Fibroblast of lung (primary cell): Measurements from ENCODE around the gene OGFOD2. TPM values are rescaled to one million over a fixed set of nuclear protein-coding genes. Genes with fewer than 3 reads are reported as not detected.

Experiments used
- DNase-seq, 2 donors: peaks; one replicate each; pipeline versions ENCODE4 v3.0.0 to v3.0.0-alpha.2; 2010; ENCODE audit warnings: low read depth in 2 of 2
- H2AFZ ChIP-seq: 2 replicates; pipeline ENCODE4 v1.5.1; 2012; ENCODE audit warnings: low read length, control low read depth, inconsistent platforms
- H3K27ac ChIP-seq: 2 replicates; pipeline ENCODE4 v1.5.1; 2011; ENCODE audit warnings: low read length, control low read depth; ENCODE audit not compliant: insufficient read depth
- H3K27me3 ChIP-seq: 2 replicates; pipeline ENCODE4 v1.5.1; 2011; ENCODE audit warnings: mild to moderate bottlenecking, low read length; ENCODE audit not compliant: control insufficient read depth, insufficient read depth
- H3K36me3 ChIP-seq: 2 replicates; pipeline ENCODE4 v1.5.1; 2011; ENCODE audit warnings: low read length; ENCODE audit not compliant: control insufficient read depth, insufficient read depth
- H3K4me1 ChIP-seq: 2 replicates; pipeline ENCODE4 v1.5.1; 2011; ENCODE audit warnings: low read length; ENCODE audit not compliant: control insufficient read depth, insufficient read depth; ENCODE audit errors: extremely low read depth
- H3K4me2 ChIP-seq: 2 replicates; pipeline ENCODE4 v1.5.1; 2011; ENCODE audit warnings: low read length, control low read depth; ENCODE audit not compliant: insufficient read depth; ENCODE audit errors: extremely low read depth
- H3K4me3 ChIP-seq, 4 experiments: fragments of 200-600 bp in 1 of 4; sonication (generic) in 1 of 4; replicated peaks in 1 of 4; 2 replicates each; pipeline ENCODE4 v1.5.1; 2011 to 2016; ENCODE audit warnings: low read length in 4 of 4, low read depth in 3 of 4, mild to moderate bottlenecking in 3 of 4, control low read depth in 2 of 4, inconsistent platforms in 1 of 4, mixed read lengths in 1 of 4; ENCODE audit not compliant: insufficient read depth in 1 of 4; ENCODE audit errors: control extremely low read depth in 1 of 4
- H3K79me2 ChIP-seq: 2 replicates; pipeline ENCODE4 v1.5.1; 2012; ENCODE audit warnings: mild to moderate bottlenecking, low read length, inconsistent platforms; ENCODE audit not compliant: control insufficient read depth, insufficient read depth
- H3K9ac ChIP-seq: 2 replicates; pipeline ENCODE4 v1.5.1; 2011; ENCODE audit warnings: mild to moderate bottlenecking, low read length, control low read depth; ENCODE audit not compliant: insufficient read depth
- H3K9me3 ChIP-seq: 2 replicates; pipeline ENCODE4 v1.5.1; 2012; ENCODE audit warnings: low read depth, low read length; ENCODE audit not compliant: control insufficient read depth, insufficient read depth
- H4K20me1 ChIP-seq: 2 replicates; pipeline ENCODE4 v1.5.1; 2011; ENCODE audit warnings: low read length; ENCODE audit not compliant: control insufficient read depth, insufficient read depth; ENCODE audit errors: extremely low read depth
- EZH2 ChIP-seq: IDR thresholded peaks from 2 replicates; pipeline ENCODE4 v1.5.1; 2012; ENCODE audit warnings: low read length, control low read depth, mild to moderate bottlenecking; ENCODE audit errors: missing control alignments
- polyA plus RNA-seq, 2 donors: library from polyadenylated mRNA; depleted of rRNA in 1 of 2; stranded (reverse) in 1 of 2; unstranded in 1 of 2; fragments of >200 nt; gene quantifications; 2 replicates each; pipeline ENCODE4 v1.2.1, GENCODE V29; 2011 to 2012; ENCODE audit warnings: missing spikeins in 1 of 2
- total RNA-seq: library from RNA; depleted of rRNA; stranded (reverse); fragments of >200 nt; gene quantifications from 2 replicates; pipeline ENCODE4 v1.2.1, GENCODE V29; 2014
- TF ChIP-seq, protein P1 (sequence below), 2 donors: IDR thresholded peaks in 1 of 2; conservative IDR thresholded peaks in 1 of 2; 1 replicate in 1 of 2; 2 replicates in 1 of 2; pipeline ENCODE4 v1.5.1; 2011 to 2012; ENCODE audit warnings: low read length in 2 of 2, control low read depth in 1 of 2, inconsistent platforms in 1 of 2, low read depth in 1 of 2, mild to moderate bottlenecking in 1 of 2

Gene OGFOD2
- total and polyA plus RNA-seq, 2 donors (not counting 1 experiment from before 2014, with no cell fraction given): 5.2 to 9.6 TPM

DNA sequence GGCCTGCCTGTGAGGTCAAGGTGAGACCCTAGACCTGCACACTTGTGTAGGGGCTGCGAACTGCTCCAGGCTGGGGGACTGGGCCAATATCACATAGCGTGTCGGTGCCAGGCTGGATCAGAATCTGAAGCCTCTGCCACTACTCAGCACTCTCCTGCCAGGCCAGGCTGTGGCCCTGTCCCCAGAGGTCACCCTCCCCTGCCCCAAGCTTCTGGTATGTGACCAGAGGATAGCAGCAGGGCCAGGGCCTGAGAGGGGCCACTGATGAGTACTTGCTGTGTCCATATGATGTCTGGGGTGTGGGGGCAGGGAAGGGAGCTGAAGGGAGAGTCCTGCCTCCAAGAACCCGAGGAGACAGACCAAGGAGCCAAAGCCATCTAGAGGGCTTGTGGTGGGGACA is 23.3 kb downstream of the OGFOD2 start:
- Histone ChIP-seq H3K4me1 (no peaks in the 10 kb centered on the region), H3K27ac (no peak overlapping the region), H3K4me3 (no peak overlapping the region), H2AFZ (no peak overlapping the region), H3K27me3 (no peaks in the 10 kb centered on the region), H3K79me2 (no peaks in the 10 kb centered on the region), H3K4me2 (no peak overlapping the region), H4K20me1 (no peaks in the 10 kb centered on the region), H3K9me3 (no peaks in the 10 kb centered on the region), H3K36me3 (peaks cover 4% of the 10 kb centered on the region), H3K9ac (no peak overlapping the region)
- TF ChIP-seq, protein P1, sequence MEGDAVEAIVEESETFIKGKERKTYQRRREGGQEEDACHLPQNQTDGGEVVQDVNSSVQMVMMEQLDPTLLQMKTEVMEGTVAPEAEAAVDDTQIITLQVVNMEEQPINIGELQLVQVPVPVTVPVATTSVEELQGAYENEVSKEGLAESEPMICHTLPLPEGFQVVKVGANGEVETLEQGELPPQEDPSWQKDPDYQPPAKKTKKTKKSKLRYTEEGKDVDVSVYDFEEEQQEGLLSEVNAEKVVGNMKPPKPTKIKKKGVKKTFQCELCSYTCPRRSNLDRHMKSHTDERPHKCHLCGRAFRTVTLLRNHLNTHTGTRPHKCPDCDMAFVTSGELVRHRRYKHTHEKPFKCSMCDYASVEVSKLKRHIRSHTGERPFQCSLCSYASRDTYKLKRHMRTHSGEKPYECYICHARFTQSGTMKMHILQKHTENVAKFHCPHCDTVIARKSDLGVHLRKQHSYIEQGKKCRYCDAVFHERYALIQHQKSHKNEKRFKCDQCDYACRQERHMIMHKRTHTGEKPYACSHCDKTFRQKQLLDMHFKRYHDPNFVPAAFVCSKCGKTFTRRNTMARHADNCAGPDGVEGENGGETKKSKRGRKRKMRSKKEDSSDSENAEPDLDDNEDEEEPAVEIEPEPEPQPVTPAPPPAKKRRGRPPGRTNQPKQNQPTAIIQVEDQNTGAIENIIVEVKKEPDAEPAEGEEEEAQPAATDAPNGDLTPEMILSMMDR (conservative IDR thresholded peaks at IDR 0.05 in 1 of 2, IDR thresholded peaks at IDR 0.05 in 1 of 2; ENCODE audit: low read depth in 1 of 2, low read length in 2 of 2): no peak
- TF ChIP-seq EZH2: no peak
- no peak for DNase-seq

DNA sequence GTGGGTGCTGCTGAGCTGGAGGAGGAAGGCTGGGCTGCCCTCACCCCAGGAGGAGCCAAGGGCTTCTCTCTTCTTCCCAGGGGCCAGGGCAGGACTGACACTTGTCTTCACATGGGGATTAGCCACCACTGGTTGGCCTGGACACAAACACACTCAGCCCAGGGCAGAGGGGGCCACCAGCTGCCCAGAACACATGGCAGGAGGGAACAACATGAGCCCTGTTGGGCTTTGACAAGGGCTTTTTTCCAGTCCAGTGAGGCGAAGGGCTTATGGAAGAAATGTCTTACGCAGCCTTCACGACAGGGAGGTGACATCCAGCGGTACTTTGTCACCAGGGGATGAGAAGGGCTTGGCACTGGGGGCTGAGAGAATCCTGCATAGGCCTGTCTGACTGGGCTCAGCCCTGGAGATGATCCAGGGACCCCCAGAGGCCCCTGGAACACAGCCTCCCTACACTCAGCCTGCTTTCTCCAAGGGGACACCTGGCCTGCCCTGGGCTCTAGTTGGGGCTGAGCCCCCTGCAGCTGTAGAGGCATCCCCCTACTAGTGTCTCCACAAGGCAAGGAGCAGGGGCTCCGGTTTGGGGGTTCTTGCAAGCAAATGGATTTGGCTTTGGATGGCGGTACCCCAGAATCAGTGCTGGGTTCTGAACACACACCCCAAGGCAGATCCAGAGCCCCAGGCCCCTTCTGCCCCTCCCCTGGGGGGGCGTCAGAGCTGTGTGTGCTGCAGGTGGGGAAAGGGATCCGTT is 24.3 kb downstream of the OGFOD2 start:
- Histone ChIP-seq H3K4me2 (no peak overlapping the region), H3K79me2 (no peaks in the 10 kb centered on the region), H3K9me3 (no peaks in the 10 kb centered on the region), H3K27ac (no peak overlapping the region), H3K9ac (no peak overlapping the region), H3K4me1 (no peaks in the 10 kb centered on the region), H3K4me3 (no peak overlapping the region), H3K36me3 (peaks cover 4% of the 10 kb centered on the region), H3K27me3 (no peaks in the 10 kb centered on the region), H2AFZ (no peak overlapping the region), H4K20me1 (no peaks in the 10 kb centered on the region)
- TF ChIP-seq, protein P1 (conservative IDR thresholded peaks at IDR 0.05 in 1 of 2, IDR thresholded peaks at IDR 0.05 in 1 of 2; ENCODE audit: low read depth in 1 of 2, low read length in 2 of 2): no peak
- no peak for TF ChIP-seq EZH2
- DNase-seq: no peak

DNA sequence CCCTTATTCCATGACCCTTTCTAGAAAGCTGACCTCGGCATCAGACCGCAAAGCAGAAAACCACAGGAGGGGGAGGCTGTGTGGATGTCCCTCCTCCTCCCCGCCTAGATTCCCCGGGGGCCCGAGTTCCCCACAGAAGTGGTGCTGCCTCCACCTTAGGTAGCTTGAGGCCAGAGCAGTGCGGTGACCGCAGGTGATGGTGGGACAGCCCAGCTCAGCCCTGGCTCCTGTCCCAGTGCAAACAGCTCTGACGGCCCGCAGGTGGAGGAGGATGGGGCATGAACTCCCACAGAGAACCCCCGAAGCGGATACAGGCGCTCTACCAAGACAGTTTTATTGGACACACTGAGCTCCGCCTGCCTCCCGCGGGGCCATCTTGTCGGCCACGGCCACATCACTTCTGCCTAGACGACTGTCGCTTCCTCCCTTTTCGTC is 25.0 kb downstream of the OGFOD2 start:
- Histone ChIP-seq H2AFZ (no peak overlapping the region), H3K79me2 (no peaks in the 10 kb centered on the region), H3K4me3 (no peak overlapping the region), H3K9me3 (no peaks in the 10 kb centered on the region), H4K20me1 (no peaks in the 10 kb centered on the region), H3K4me2 (no peak overlapping the region), H3K27me3 (no peaks in the 10 kb centered on the region), H3K27ac (no peak overlapping the region), H3K4me1 (no peaks in the 10 kb centered on the region), H3K9ac (no peak overlapping the region), H3K36me3 (peaks cover 8% of the 10 kb centered on the region)
- no peak for TF ChIP-seq EZH2
- TF ChIP-seq, protein P1 (conservative IDR thresholded peaks at IDR 0.05 in 1 of 2, IDR thresholded peaks at IDR 0.05 in 1 of 2; ENCODE audit: low read depth in 1 of 2, low read length in 2 of 2): no peak
- DNase-seq: no peak
